ENCODE results near the gene SUV39H2.

SUV39H2 gene

GRCh38 chr10:14875941-14876340 is 2.7 kb upstream of the SUV39H2 start:
- TF ChIP-seq CTCF (IDR thresholded peaks at IDR 0.05; ENCODE audit: low read depth, low read length, poor library complexity, severe bottlenecking) (no peak), EZH2phosphoT487 (IDR thresholded peaks at IDR 0.05; ENCODE audit: borderline replicate concordance, low read length) (no peak)
- H4K20me1 ChIP-seq (ENCODE audit: control insufficient read depth, insufficient read depth, low read depth, low read length): no peaks in the 10 kb centered on the region
- peaks cover 19% of the 10 kb centered on the region; the same call in 1 of the 2 replicates for H3F3A ChIP-seq (ENCODE audit: control insufficient read depth, insufficient read depth)
- peaks cover 50% of the 10 kb centered on the region for H3K36me3 ChIP-seq (ENCODE audit: control insufficient read depth, low read length)
- no peak overlapping the region for H3K27ac ChIP-seq (ENCODE audit: low read depth, low read length)
- H3K9me3 ChIP-seq (ENCODE audit: control insufficient read depth, insufficient read depth, low read length): no peaks in the 10 kb centered on the region
- H3K4me2 ChIP-seq (ENCODE audit: low read length): no peak overlapping the region
- H3K4me1 ChIP-seq (ENCODE audit: control insufficient read depth, low read length): peaks cover 23% of the 10 kb centered on the region
- H3K27me3 ChIP-seq (ENCODE audit: control insufficient read depth, low read length): no peaks in the 10 kb centered on the region
- no peaks in the 10 kb centered on the region for H3K9me2 ChIP-seq (replicated peaks; ENCODE audit: control insufficient read depth, low read length)
- no peak overlapping the region for H3K4me3 ChIP-seq (ENCODE audit: low read length)
- H3K79me2 ChIP-seq (ENCODE audit: control insufficient read depth, low read length): peaks cover 51% of the 10 kb centered on the region

GRCh38 chr10:14876764-14877163 is 1.9 kb upstream of the SUV39H2 start:
- Histone ChIP-seq H3K36me3 (ENCODE audit: control insufficient read depth, low read length) (peaks cover 49% of the 10 kb centered on the region), H3K27me3 (ENCODE audit: control insufficient read depth, low read length) (no peaks in the 10 kb centered on the region), H3K9me3 (ENCODE audit: control insufficient read depth, insufficient read depth, low read length) (no peaks in the 10 kb centered on the region), H3K4me1 (ENCODE audit: control insufficient read depth, low read length) (peaks cover 26% of the 10 kb centered on the region), H3F3A (ENCODE audit: control insufficient read depth, insufficient read depth) (peaks cover 19% of the 10 kb centered on the region; the same call in 1 of the 2 replicates), H3K4me3 (ENCODE audit: low read length) (peak overlapping the region; percentile 93), H3K4me2 (ENCODE audit: low read length) (peak overlapping the region; percentile 72), H3K9me2 (replicated peaks; ENCODE audit: control insufficient read depth, low read length) (no peaks in the 10 kb centered on the region), H3K79me2 (ENCODE audit: control insufficient read depth, low read length) (peaks cover 60% of the 10 kb centered on the region), H4K20me1 (ENCODE audit: control insufficient read depth, insufficient read depth, low read depth, low read length) (no peaks in the 10 kb centered on the region), H3K27ac (ENCODE audit: low read depth, low read length) (no peak overlapping the region)
- no peak for TF ChIP-seq CTCF (IDR thresholded peaks at IDR 0.05; ENCODE audit: low read depth, low read length, poor library complexity, severe bottlenecking)
- no peak for TF ChIP-seq EZH2phosphoT487 (IDR thresholded peaks at IDR 0.05; ENCODE audit: borderline replicate concordance, low read length)

- Histone ChIP-seq H3K4me1 (ENCODE audit: control insufficient read depth, low read length) (peaks cover 29% of the 10 kb centered on the region), H4K20me1 (ENCODE audit: control insufficient read depth, insufficient read depth, low read depth, low read length) (no peaks in the 10 kb centered on the region), H3F3A (ENCODE audit: control insufficient read depth, insufficient read depth) (peaks cover 8% of the 10 kb centered on the region; the same call in 1 of the 2 replicates), H3K9me2 (replicated peaks; ENCODE audit: control insufficient read depth, low read length) (no peaks in the 10 kb centered on the region), H3K36me3 (ENCODE audit: control insufficient read depth, low read length) (peaks cover 57% of the 10 kb centered on the region), H3K27ac (ENCODE audit: low read depth, low read length) (peak overlapping the region; percentile 28), H3K4me3 (ENCODE audit: low read length) (peak overlapping the region; percentile 93), H3K4me2 (ENCODE audit: low read length) (peak overlapping the region; percentile 77), H3K27me3 (ENCODE audit: control insufficient read depth, low read length) (no peaks in the 10 kb centered on the region), H3K79me2 (ENCODE audit: control insufficient read depth, low read length) (peaks cover 85% of the 10 kb centered on the region), H3K9me3 (ENCODE audit: control insufficient read depth, insufficient read depth, low read length) (no peaks in the 10 kb centered on the region)
- TF ChIP-seq EZH2phosphoT487 (IDR thresholded peaks at IDR 0.05; ENCODE audit: borderline replicate concordance, low read length): no peak
- TF ChIP-seq CTCF (IDR thresholded peaks at IDR 0.05; ENCODE audit: low read depth, low read length, poor library complexity, severe bottlenecking): no peak
Measured at GRCh38 chr10:14879124-14879927, 660 bp downstream of the SUV39H2 start.
